Gastroesophageal sphincter (tissue), 4 donors: ENCODE measurements around the gene PRKRA. TPM values are rescaled to one million over a fixed set of nuclear protein-coding genes. Genes with fewer than 3 reads are reported as not detected.

Source experiments
- ATAC-seq: fragments of 150-250 bp; one replicate; pipeline ENCODE4 v1.9.1; 2016; ENCODE audit warnings: mild to moderate bottlenecking, moderate library complexity
- H3K27ac ChIP-seq, 4 donors: fragments of 200-600 bp; sonication (generic) in 3 of 4; 1 replicate in 3 of 4; 2 replicates in 1 of 4; pipeline ENCODE4 v1.5.1; 2016 to 2019
- H3K27me3 ChIP-seq: fragments of 200-600 bp; sonication (generic); one replicate; pipeline ENCODE4 v1.5.1; 2019
- H3K36me3 ChIP-seq, 2 donors: fragments of 200-600 bp; sonication (generic); one replicate each; pipeline ENCODE4 v1.5.1; 2019; ENCODE audit warnings: control low read depth in 1 of 2
- H3K4me1 ChIP-seq, 3 donors: fragments of 200-600 bp; sonication (generic); 1 replicate in 2 of 3; 2 replicates in 1 of 3; pipeline ENCODE4 v1.5.1; 2016 to 2019; ENCODE audit warnings: control low read depth in 2 of 3
- H3K4me3 ChIP-seq, 2 donors: fragments of 200-600 bp; sonication (generic); one replicate each; pipeline ENCODE4 v1.5.1; 2019; ENCODE audit warnings: mild to moderate bottlenecking in 1 of 2, moderate library complexity in 1 of 2
- H3K9me3 ChIP-seq, 3 donors: fragments of 200-600 bp; sonication (generic); one replicate each; pipeline ENCODE4 v1.5.1; 2017 to 2019; ENCODE audit warnings: control low read depth in 2 of 3
- CTCF ChIP-seq, 4 experiments: fragments of 200-600 bp in 2 of 4; fragments of 450-650 bp in 2 of 4; sonication (generic) in 1 of 4; IDR thresholded peaks; one replicate each; pipeline ENCODE4 v1.5.1; 2017 to 2019; ENCODE audit warnings: antibody characterized with exemption in 4 of 4, mild to moderate bottlenecking in 2 of 4, moderate library complexity in 2 of 4
- EP300 ChIP-seq: sonication (generic); formaldehyde crosslinking; IDR thresholded peaks from one replicate; pipeline ENCODE4 v1.6.1; 2017; ENCODE audit warnings: antibody characterized with exemption, mild to moderate bottlenecking
- POLR2A ChIP-seq, 2 donors: fragments of 450-650 bp; IDR thresholded peaks; one replicate each; pipeline ENCODE4 v1.6.1; 2017; ENCODE audit warnings: antibody characterized with exemption in 2 of 2, mild to moderate bottlenecking in 2 of 2, moderate library complexity in 1 of 2
- POLR2AphosphoS5 ChIP-seq: sonication (generic); formaldehyde crosslinking; IDR thresholded peaks from one replicate; pipeline ENCODE4 v1.6.1; 2017; ENCODE audit warnings: antibody characterized with exemption
- WGBS, 2 donors: methylation state at CpG; one replicate each; pipeline ENCODE4 v1.1.5; 2018; ENCODE audit warnings: low coverage in 1 of 2; 5-methylcytosine and 5-hydroxymethylcytosine counted together
- total RNA-seq, 4 donors: library from RNA; depleted of rRNA; stranded (reverse); fragments of >200 nt; gene quantifications; one replicate each; pipeline ENCODE4 v1.1.0, GENCODE V29; 2016

The PRKRA gene
- total RNA-seq, 4 donors from 2014 or later, result 72.2 to 89.9 (median 82.4) TPM

- WGBS, 2 donors, result 56 to 75% methylated on average over 1 of the region's 1 CpG
- H3K4me3 ChIP-seq, result no peak overlapping the region
- H3K9me3 ChIP-seq, result no peaks in the 10 kb centered on the region
- no peak for ATAC-seq
- TF ChIP-seq CTCF (IDR thresholded peaks at IDR 0.05), result no peak
- H3K27me3 ChIP-seq, result no peaks in the 10 kb centered on the region
- H3K36me3 ChIP-seq, result peaks cover 0 to 32% of the 10 kb centered on the region in 2 donors
- H3K4me1 ChIP-seq, result no peaks in the 10 kb centered on the region
- H3K27ac ChIP-seq, result no peak overlapping the region
Measured at GRCh38 chr2:178386986-178387597, 63.9 kb downstream of the PRKRA start.

- no peak overlapping the region for H3K4me3 ChIP-seq
- no peaks in the 10 kb centered on the region for H3K9me3 ChIP-seq
- H3K4me1 ChIP-seq, result no peaks in the 10 kb centered on the region
- H3K36me3 ChIP-seq, result peaks cover 0 to 32% of the 10 kb centered on the region in 2 donors
- TF ChIP-seq CTCF (IDR thresholded peaks at IDR 0.05) (no peak), POLR2AphosphoS5 (no peak), POLR2A (IDR thresholded peaks at IDR 0.05) (no peak), EP300 (no peak)
- H3K27ac ChIP-seq, result no peak overlapping the region
- no peak for ATAC-seq
- 69 to 70% methylated on average over 4 of the region's 4 CpGs for WGBS, 2 donors
- no peaks in the 10 kb centered on the region for H3K27me3 ChIP-seq
Measured at GRCh38 chr2:178385595-178386148, 65.3 kb downstream of the PRKRA start.

- Histone ChIP-seq H3K27me3 (no peaks in the 10 kb centered on the region), H3K36me3 (peaks cover 0 to 27% of the 10 kb centered on the region in 2 donors), H3K9me3 (no peaks in the 10 kb centered on the region), H3K4me3 (no peak overlapping the region), H3K27ac (no peak overlapping the region), H3K4me1 (no peaks in the 10 kb centered on the region)
- TF ChIP-seq EP300 (no peak), POLR2A (IDR thresholded peaks at IDR 0.05) (no peak), CTCF (IDR thresholded peaks at IDR 0.05) (no peak)
- ATAC-seq, result no peak
- 88 to 98% methylated on average over 3 to 4 of the region's 5 CpGs for WGBS, 2 donors
Measured at GRCh38 chr2:178383718-178384117, 67.3 kb downstream of the PRKRA start.

Other genes with a start within 250 kb of the PRKRA start
- 1 to 10 TPM; 2.9 to 4.7 (median 3.9) TPM for gene PJVK, start 203 bp upstream of the PRKRA start, total RNA-seq
- 10 to 100 TPM in 2 of 4 donors, 1 to 10 TPM in 2; 7.3 to 21.9 (median 12.6) TPM for gene FKBP7, start 27.4 kb upstream of the PRKRA start, total RNA-seq
- 10 to 100 TPM; 21.4 to 35.6 (median 31.8) TPM for gene PLEKHA3, start 29.3 kb upstream of the PRKRA start, total RNA-seq